Stimulated activated naive CD8-positive, alpha-beta T cell treated with anti-CD3 and anti-CD28 coated beads, Interleukin-15, amount 100 ng/mL, for 72 hours (primary cell): ENCODE results near the gene LSM8.
"Not testable (repeated sequence)": the region's sequence is repeated elsewhere in the genome, so short reads cannot be mapped to it uniquely, and the experiment has no call there.

Source experiments
- ATAC-seq: fragments of 150-1000 bp; cut with Tn5 transposase; 2 replicates; pipeline ENCODE4 v1.10.0; 2021; ENCODE audit warnings: mild to moderate bottlenecking, moderate library complexity
- DNase-seq, 2 donors: peaks; one replicate each; pipeline ENCODE4 v3.0.0; 2021 to 2022
- H3K27ac Mint-ChIP-seq, 2 donors: one replicate each; pipeline ENCODE4 v1.8.0; 2022; ENCODE audit warnings: mild to moderate bottlenecking in 2 of 2, mixed read lengths in 2 of 2, moderate library complexity in 2 of 2
- H3K27me3 Mint-ChIP-seq: one replicate; pipeline ENCODE4 v1.8.0; 2022; ENCODE audit warnings: mixed read lengths
- H3K4me1 Mint-ChIP-seq: one replicate; pipeline ENCODE4 v1.8.0; 2022; ENCODE audit warnings: mild to moderate bottlenecking, mixed read lengths
- H3K4me3 Mint-ChIP-seq, 2 donors: one replicate each; pipeline ENCODE4 v1.8.0; 2022; ENCODE audit warnings: mild to moderate bottlenecking in 2 of 2, mixed read lengths in 2 of 2, moderate library complexity in 1 of 2
- H3K9me3 Mint-ChIP-seq, 2 donors: one replicate each; pipeline ENCODE4 v1.8.0; 2022; ENCODE audit warnings: mixed read lengths in 2 of 2

The LSM8 gene

DNA sequence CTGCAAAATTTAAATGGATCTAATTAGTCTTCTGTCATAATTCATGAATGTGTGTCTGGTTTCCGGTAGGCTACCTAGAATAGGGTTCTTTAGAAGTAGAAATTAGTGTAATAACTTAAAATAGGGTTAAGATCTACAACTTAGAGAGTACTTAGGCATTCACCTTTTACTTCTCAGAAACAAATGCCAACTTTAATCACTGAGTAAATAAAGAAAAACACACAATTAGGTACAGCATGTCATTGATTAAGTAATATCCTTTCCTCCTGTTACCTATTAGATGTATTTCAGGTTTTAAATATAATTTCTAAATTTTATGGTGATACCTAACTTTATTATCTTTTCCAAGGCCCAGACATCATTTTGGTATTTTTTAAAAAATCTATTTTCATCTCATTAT is 49.8 kb downstream of the LSM8 start:
- ATAC-seq (no peak), DNase-seq (no peak)
- Mint-ChIP-seq H3K4me1 (no peaks in the 10 kb centered on the region), H3K9me3 (no peaks in the 10 kb centered on the region), H3K27ac (no peak overlapping the region), H3K27me3 (peaks cover 5% of the 10 kb centered on the region), H3K4me3 (no peak overlapping the region)

DNA sequence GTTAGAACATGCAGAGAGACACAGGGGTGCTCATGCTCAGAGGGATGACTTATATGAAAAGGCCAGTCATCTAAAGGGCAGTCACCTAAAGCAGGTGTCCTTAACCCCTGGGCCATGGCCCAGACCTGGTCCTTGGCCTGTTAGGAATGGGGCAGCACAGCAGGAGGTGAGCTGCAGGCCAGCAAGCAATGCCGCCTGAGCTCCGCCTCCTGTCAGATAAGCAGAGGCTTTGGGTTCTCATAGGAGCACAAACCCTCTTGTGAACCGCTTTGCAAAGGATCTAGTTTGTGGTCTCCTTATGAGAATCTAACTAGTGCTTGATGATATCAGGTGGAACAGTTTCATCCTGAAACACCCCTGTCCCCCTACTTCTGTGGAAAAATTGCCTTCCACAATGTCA is 55.0 kb downstream of the LSM8 start:
- no peak overlapping the region for H3K27ac Mint-ChIP-seq

DNA sequence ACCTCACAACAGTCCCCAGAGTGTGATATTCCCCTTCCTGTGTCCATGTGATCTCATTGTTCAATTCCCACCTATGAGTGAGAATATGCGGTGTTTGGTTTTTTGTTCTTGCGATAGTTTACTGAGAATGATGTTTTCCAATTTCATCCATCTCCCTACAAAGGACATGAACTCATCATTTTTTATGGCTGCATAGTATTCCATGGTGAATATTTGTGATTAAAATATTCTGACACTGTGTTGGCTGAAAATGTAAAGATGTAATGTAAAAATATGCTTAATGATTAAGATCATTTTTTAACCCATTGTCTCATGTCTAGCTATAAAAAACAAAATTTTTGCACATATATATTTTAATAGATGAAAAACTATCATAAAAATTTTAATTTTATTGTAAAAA is 56.4 kb downstream of the LSM8 start:
- not testable (repeated sequence) for H3K4me3 Mint-ChIP-seq, DNase-seq, ATAC-seq, H3K27ac Mint-ChIP-seq, H3K27me3 Mint-ChIP-seq, H3K9me3 Mint-ChIP-seq, H3K4me1 Mint-ChIP-seq

More for the DNA sequence above, 55.0 kb downstream of the LSM8 start:
- H3K4me1 Mint-ChIP-seq: no peaks in the 10 kb centered on the region
- no peaks in the 10 kb centered on the region for H3K9me3 Mint-ChIP-seq
- ATAC-seq (no peak), DNase-seq (no peak)
- H3K27me3 Mint-ChIP-seq: no peaks in the 10 kb centered on the region
- H3K4me3 Mint-ChIP-seq: no peak overlapping the region
